Endothelial cell of hepatic sinusoid (primary cell): Measurements from ENCODE around the gene GLMN.

Source experiments
- in situ Hi-C: cut with HindIII; loops from 2 replicates; pipeline ENCODE4 v1.10.0; 2017; ENCODE audit warnings: low sequenced_read_pairs

Gene GLMN

DNA sequence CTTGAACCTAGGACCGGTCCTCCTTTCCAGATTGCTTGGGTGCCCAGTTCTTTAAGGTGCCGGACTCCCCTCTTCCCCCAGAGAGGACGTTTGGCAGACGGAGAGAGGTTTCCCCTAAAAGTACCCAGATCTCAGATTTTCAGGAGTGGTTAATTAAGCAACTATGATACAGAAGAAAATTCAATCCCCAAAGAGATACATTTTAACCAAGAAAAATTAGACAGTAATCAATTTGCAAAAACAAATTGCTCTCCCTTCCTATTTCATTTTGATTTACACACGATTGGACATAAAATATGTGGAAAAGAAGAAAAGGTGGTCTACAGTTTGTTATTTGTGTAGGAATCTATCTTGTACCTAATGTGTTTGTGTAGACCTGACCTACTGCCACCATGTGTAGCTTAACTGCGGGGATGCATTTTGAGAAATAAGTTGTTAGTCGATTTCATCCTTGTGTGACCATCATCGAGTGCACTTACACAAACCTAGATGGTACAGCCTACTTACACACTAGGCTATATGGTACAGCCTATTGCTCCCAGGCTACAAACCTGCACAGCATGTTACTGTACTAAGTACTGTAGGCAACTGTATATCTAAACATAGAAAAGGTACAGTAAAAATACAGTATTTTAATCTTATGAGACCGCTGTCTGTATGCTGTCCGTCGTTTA, 827 bp upstream of the GLMN start:
- in situ Hi-C loops = loop anchor here (25.0 kb wide), 2 partner anchors 288 to 787 kb away; partner anchors contain the start of gene CDC7

GRCh38 chr1:92298213-92298572, 594 bp downstream of the GLMN start:
- in situ Hi-C loops = loop anchor here (25.0 kb wide), 1 partner anchor 786 kb away; the partner anchor contains the start of gene CDC7

DNA sequence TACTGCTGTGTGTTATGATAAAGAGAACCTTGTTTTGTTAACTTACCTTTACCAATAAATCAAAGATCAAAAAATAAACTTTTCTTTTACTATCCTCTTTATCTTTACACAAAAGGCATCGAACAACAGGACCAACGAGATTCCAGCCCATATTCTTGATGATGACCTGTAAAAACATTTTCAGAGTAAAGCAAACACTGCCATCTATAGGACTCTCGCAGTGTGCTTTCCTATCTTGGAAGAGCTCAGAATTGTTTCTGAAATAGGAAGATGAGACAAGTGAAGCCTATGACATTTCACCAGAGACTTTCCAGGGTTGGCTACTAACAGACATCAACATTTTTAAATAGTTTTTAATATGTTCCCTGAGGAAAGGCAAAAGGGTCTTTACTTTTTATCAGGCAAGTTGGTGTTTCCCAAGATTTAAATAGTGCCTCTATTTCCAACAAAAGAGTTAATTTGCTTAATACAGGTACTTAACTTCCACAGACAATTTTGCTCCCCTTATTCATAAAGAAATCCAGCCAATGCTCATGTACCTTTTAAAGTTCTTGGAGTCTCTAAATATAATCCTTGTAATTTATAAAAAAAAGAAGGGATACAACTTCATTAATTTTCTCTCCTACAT, 7.3 kb downstream of the GLMN start:
- in situ Hi-C loops = loop anchor here (25.0 kb wide), 1 partner anchor 779 kb away; the partner anchor contains the start of gene CDC7

GRCh38 chr1:92281411-92281810, 17.4 kb downstream of the GLMN start:
- in situ Hi-C loops = loop anchor here (25.0 kb wide), 1 partner anchor 769 kb away; the partner anchor contains the start of gene CDC7

- in situ Hi-C loops = loop anchor here (25.0 kb wide), 1 partner anchor 767 kb away; the partner anchor contains the start of gene CDC7
Observed at GRCh38 chr1:92279781-92280180, 19.0 kb downstream of the GLMN start.

DNA sequence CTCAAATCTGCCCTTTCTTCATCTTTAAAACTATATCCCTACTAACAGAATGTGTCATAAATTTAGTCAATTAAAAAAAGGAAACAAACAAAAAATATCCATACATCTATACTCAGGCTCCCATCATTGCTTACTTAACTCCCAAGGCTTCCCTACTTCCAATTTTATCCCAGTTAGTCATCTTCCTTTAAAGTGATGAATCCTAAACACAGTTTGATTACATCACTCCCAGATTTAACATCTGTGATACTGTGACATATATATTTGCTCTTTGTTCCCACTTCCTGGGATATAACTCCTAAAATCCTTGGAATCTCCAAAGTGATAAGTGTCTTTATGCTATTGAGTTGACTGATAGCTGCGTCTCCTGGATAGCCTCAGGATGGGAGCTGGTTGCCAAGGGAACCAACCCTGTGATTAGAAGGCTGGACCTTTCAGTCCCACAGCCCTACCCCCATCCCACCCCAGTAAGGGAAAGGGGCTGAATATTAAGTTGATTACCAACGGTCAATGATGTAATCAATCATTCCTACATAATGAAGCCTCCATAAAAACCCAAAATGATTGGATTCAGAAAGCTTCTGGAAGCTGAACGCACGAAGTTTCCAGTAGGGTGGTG, 21.6 kb downstream of the GLMN start:
- in situ Hi-C loops = loop anchor here (25.0 kb wide), 1 partner anchor 765 kb away; the partner anchor contains the start of gene CDC7

- in situ Hi-C loops = loop anchor here (25.0 kb wide), 1 partner anchor 764 kb away; the partner anchor contains the start of gene CDC7
Observed at GRCh38 chr1:92276082-92276481, 22.7 kb downstream of the GLMN start.

- in situ Hi-C loops = loop anchor here (25.0 kb wide), 2 partner anchors 288 to 763 kb away; partner anchors contain the start of gene CDC7
Observed at GRCh38 chr1:92274939-92275338, 23.8 kb downstream of the GLMN start.

GRCh38 chr1:92273039-92273438, 25.7 kb downstream of the GLMN start:
- in situ Hi-C loops = loop anchor here (25.0 kb wide), 1 partner anchor 286 kb away; no protein-coding TSS in a partner anchor

- in situ Hi-C loops = loop anchor here (25.0 kb wide), 1 partner anchor 275 kb away; no protein-coding TSS in a partner anchor
Observed at GRCh38 chr1:92262516-92262915, 36.3 kb downstream of the GLMN start.

- in situ Hi-C loops = loop anchor here (25.0 kb wide), 1 partner anchor 272 kb away; no protein-coding TSS in a partner anchor
Observed at GRCh38 chr1:92259350-92259749, 39.4 kb downstream of the GLMN start.

DNA sequence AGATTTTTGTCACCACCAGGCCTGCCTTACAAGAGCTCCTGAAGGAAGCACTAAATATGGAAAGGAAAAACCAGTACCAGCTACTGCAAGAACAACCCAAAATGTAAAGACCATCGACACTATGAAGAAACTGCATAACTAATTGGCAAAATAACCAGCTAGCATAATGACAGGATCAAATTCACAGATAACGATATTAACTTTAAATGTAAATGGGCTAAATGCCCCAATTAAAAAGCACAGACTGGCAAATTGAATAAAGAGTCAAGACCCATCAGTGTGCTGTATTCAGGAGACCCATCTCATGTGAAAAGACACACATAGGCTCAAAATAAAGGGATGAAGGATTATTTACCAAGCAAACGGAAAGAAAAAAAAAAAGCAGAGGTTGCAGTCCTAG, 44.1 kb downstream of the GLMN start:
- in situ Hi-C loops = loop anchor here (25.0 kb wide), 1 partner anchor 267 kb away; no protein-coding TSS in a partner anchor

DNA sequence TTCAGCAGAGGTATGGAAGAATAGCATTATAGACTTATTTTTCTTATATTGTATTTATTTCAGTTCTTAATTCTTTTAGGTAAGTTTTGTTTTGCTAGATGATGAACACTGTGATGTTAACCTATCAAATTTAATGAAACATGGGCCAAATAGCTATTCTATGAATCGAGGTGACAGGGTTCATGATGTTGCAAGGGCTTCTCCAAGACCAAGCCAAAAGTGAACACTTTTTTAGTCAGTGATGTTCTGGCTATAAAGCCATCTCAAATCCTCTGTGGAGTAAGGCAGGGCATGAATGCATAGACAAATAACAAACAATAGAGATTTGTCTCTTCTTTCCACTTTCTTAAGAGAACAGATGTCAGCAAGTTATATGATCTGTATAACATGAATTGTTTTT, 54.4 kb downstream of the GLMN start:
- in situ Hi-C loops = no loop called here

- in situ Hi-C loops = no loop called here
Observed at GRCh38 chr1:92240034-92240433, 58.8 kb downstream of the GLMN start.

- in situ Hi-C loops = no loop called here
Observed at GRCh38 chr1:92230736-92231135, 68.1 kb downstream of the GLMN start.

GRCh38 chr1:92228401-92228800, 70.4 kb downstream of the GLMN start:
- in situ Hi-C loops = no loop called here

GRCh38 chr1:92219028-92219427, 79.8 kb downstream of the GLMN start:
- in situ Hi-C loops = no loop called here

DNA sequence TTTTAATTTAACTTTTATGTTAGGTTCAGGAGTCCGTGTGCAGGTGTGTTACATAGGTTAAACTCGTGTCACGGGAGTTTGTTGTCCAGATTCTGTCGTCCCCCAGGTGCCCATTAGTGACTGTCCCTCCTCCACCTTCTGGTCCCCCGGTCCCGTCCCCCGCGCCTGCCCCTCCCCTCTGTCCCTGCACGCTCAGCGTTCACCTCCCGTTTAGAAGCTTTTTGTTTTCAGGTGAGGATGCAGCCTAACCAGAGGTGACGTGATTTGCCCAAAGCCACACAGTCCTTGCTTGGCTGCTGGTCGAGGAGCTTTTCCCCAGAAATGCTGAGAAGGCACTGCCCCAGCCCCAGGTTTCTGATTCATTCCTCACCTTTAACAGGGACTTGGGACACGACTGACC, 80.2 kb downstream of the GLMN start:
- in situ Hi-C loops = no loop called here

- in situ Hi-C loops = no loop called here
Observed at GRCh38 chr1:92217721-92218120, 81.1 kb downstream of the GLMN start, which contains the start of gene C1orf146. C1orf146 (plus strand) TSS chr1:92217915; CDS start chr1:92231421, 13,506 bp downstream.

DNA sequence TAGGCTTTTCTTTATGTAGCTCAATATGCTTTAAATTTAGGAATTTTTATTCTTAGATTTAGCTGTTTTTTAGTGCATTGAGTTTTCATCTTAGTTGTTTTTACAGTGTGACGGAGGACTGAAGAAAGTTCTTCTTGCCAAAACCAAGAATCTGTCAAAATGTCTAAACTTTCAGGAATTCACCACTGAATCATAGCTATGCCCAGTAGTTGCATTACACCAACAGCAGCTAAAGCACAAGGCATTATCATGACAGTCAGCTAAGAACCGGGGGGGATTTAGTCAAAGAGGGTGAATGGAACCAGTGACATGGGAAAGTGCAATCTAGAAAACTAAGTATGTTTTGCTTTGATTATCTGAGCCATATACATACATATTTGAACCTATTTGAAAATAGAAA, 87.6 kb downstream of the GLMN start:
- in situ Hi-C loops = no loop called here

DNA sequence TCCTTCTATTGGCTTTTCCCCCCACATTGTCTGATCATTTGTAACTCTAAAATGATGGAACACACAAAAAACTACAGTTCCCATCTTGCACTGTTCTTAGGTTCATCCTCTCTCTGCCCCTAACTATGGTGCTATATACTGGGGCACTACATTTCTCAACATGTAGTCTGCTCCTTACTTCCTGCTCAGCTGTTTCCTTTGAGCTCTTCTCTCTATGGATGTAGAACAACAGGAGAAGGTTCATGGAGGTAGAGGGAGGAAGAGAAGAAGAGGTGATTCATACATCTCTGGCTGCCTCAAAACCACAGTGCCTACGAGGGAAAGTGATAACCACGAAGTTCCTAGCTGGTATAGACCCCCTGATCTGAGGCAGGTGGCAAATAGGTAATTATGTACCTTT, 88.1 kb downstream of the GLMN start:
- in situ Hi-C loops = no loop called here
